SW 1271 (cell line): ENCODE measurements around the gene TPM1.
"Not testable (repeated sequence)": the region's sequence is repeated elsewhere in the genome, so short reads cannot be mapped to it uniquely, and the experiment has no call there.

Source experiments
- DNase-seq, 2 experiments: peaks; one replicate each; lab custom pipeline; 2025; lab: John Stamatoyannopoulos, UW

The TPM1 gene

GRCh38 chr15:63094495-63094931 lies 52.0 kb downstream of the TPM1 start:
- DNase-seq: no peak

DNA sequence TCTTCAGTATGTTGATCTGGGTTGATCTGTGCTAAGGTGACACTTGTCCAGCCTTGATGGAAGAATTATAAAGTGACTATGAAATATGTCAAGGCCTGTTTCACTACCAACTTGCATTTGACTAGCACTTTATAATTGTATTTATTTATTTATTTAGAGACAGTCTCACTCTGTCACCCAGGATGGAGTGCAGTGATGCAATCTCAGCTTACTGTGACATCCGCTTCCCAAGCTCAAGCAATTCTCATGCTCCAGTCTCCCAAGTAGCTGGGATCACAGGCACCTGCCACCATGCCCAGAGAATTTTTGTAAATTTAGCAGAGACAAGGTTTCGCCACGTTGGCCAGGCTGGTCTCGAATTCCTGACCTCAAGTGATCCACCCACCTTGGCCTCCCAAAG lies 53.6 kb downstream of the TPM1 start:
- no peak for DNase-seq

GRCh38 chr15:63098901-63099300 lies 56.4 kb downstream of the TPM1 start:
- not testable (repeated sequence) for DNase-seq

GRCh38 chr15:63099581-63099980 lies 57.0 kb downstream of the TPM1 start:
- not testable (repeated sequence) for DNase-seq

DNA sequence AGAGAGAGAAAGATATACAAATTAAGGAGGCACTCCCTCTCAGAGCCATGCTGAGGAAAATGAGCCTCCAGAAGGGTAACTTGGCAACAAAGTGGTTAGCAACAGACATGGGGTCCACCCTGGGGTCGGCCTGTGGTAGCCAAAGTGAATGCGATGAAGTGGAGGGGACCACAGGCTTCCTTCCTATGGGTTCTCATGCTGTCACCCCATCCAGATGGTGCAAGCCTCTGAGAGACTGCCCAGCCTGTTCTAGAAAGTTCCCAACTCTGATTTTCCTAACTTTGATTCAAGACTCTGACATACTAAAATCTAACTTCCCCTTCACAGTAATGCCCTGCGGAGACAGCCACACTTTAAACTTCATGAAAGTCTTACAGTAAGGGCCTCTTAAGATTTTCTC lies 60.9 kb downstream of the TPM1 start:
- no peak for DNase-seq

DNA sequence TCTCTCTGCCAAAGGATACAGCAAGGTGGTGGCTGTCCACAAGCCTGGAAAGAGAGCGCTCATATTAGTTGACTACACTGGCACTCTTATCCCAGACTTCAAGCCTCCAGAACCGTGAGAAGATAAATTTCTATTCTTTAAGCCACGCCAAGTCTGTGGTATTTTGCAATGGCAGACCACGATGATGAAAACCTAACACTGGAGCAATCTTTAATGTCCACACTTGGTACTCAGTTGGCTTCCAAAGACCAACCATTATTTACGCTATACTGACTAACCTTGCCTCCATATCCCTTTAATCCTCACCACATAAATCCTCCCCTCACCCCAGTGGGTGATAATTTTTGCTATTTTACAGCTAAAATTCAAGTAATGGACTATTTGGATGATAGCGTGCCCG lies 62.2 kb downstream of the TPM1 start:
- DNase-seq: no peak

- DNase-seq: not testable (repeated sequence)
These were observed 62.8 kb downstream of the TPM1 start for GRCh38 chr15:63105354-63105753.

GRCh38 chr15:63107895-63108546 lies 65.5 kb downstream of the TPM1 start:
- DNase-seq: peak; percentile 78 to 87

DNA sequence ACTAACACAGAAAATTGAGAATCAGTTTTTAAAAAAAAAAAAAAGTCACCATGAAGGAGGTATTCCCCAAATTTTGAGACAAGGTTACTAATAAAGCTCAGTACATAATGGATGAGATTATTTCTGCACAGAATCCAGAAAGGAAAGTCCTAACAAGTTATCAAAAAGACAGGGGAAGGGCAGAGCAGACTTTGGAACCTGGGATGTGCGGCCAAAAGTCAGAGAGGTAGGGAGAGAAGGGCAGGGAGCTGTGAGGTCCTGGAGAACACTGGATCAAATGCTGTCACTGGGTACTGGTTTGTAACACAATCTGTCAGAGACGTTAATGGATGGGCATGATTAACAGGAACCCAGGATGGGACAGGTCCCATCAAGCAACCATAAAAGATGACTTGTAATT lies 67.0 kb downstream of the TPM1 start:
- no peak for DNase-seq

- DNase-seq: no peak
These were observed 67.4 kb downstream of the TPM1 start for GRCh38 chr15:63109920-63110319.

DNA sequence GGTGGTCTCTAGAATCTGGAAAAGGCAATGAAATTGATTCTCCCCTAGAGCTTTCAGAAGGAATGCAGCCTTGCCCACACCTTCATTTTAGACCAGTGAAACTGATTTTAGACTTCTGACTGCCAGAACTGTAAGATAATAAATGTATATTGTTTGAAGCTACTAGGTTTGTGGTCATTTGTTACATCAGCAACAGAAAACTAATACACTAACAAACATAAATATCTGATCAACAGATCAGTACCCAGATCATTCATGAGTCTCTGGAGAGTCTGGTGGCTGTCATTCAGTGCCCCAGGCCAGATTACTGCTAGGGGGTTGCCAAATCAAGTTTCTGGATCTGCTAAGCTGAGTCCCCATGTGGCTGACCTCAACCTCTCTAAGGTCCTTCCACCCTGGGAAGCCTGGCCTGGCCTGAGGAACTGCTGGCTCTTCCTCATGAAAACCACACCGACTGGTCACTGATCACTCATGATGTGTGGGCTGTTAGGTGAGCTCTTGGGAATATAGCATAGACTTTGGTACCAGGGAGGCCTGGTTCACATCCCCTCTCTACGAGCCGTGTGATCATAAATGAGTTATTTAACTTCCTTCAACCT lies 68.0 kb downstream of the TPM1 start:
- DNase-seq: no peak

- DNase-seq: no peak
These were observed 68.9 kb downstream of the TPM1 start for GRCh38 chr15:63111481-63111880.

GRCh38 chr15:63112871-63113270 lies 70.3 kb downstream of the TPM1 start:
- DNase-seq: no peak

DNA sequence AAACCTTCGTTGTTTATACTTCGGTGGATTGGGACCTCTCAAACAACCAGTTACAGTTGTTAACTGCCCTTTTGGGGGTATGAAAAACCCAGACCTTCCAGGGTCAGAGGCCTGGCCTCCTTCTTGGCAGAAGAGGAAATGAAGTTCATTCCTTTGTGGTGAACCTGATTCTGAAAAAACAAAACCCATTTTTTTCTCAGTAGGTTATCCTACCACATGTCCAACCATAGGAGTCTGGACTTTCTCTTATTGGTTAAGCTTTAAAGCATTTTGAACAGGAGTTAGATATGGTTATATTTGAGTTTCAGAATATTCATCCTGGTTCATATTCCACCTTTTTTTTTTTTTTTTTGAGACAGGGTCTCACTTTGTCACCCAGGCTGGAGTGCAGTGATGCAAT lies 71.9 kb downstream of the TPM1 start:
- no peak for DNase-seq
